IPS-18c (cell line): Measurements from ENCODE around the gene GNB1.
A peak's percentile ranks its signal among the peaks of the same experiment; 100 is the strongest.

Experiments
- H3K4me3 ChIP-seq: 2 replicates; pipeline ENCODE4 v1.7.0; 2013; ENCODE audit warnings: low read depth, mild to moderate bottlenecking, low read length, moderate library complexity; ENCODE audit not compliant: insufficient read depth
- H3K9me3 ChIP-seq: one replicate; pipeline ENCODE4 v1.6.1; 2013; ENCODE audit warnings: mild to moderate bottlenecking, low read length, moderate library complexity; ENCODE audit not compliant: control insufficient read depth, insufficient read depth

Gene GNB1

GRCh38 chr1:1925437-1926345 is 34.8 kb upstream of the GNB1 start:
- peaks cover 8% of the 10 kb centered on the region for H3K9me3 ChIP-seq

DNA sequence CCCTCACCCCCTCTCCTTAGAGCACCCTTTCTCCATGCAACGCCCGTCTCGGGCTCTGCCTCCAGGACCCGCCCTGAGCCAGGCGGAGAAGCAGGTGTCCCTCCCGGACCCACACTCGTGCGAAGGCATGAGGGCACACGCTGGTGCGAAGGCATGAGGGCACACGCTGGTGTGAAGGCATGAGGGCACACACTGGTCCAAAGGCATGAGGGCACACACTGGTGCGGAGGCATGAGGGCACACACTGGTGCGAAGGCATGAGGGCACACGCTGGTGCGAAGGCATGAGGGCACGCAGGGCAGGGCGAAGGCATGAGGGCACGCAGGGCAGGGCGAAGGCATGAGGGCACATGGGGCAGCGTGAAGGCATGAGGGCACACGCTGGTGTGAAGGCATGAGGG is 34.0 kb upstream of the GNB1 start:
- no peak overlapping the region for H3K4me3 ChIP-seq
- H3K9me3 ChIP-seq, result peaks cover 8% of the 10 kb centered on the region

More at GRCh38 chr1:1925437-1926345, 34.8 kb upstream of the GNB1 start:
- no peak overlapping the region for H3K4me3 ChIP-seq

- H3K4me3 ChIP-seq, result no peak overlapping the region
Observed at GRCh38 chr1:1924386-1924785, 33.5 kb upstream of the GNB1 start.

GRCh38 chr1:1922956-1923833 is 32.3 kb upstream of the GNB1 start:
- Histone ChIP-seq H3K4me3 (no peak overlapping the region), H3K9me3 (peaks cover 4% of the 10 kb centered on the region)

More at GRCh38 chr1:1924386-1924785, 33.5 kb upstream of the GNB1 start:
- peaks cover 8% of the 10 kb centered on the region for H3K9me3 ChIP-seq

DNA sequence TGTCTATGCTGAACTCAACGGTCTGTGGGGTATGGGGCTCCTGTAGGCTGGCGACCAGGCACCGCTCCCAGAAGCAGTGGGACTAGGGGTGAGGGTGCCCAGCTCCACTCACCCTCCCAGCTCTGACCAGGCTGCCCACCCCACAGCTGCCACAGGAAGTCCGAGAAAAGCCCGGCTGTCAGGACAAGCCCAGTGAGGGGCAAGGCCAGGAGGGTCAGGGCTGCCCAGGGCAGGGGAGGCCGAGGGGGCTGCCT is 31.7 kb upstream of the GNB1 start:
- H3K9me3 ChIP-seq, result peaks cover 4% of the 10 kb centered on the region
- no peak overlapping the region for H3K4me3 ChIP-seq

DNA sequence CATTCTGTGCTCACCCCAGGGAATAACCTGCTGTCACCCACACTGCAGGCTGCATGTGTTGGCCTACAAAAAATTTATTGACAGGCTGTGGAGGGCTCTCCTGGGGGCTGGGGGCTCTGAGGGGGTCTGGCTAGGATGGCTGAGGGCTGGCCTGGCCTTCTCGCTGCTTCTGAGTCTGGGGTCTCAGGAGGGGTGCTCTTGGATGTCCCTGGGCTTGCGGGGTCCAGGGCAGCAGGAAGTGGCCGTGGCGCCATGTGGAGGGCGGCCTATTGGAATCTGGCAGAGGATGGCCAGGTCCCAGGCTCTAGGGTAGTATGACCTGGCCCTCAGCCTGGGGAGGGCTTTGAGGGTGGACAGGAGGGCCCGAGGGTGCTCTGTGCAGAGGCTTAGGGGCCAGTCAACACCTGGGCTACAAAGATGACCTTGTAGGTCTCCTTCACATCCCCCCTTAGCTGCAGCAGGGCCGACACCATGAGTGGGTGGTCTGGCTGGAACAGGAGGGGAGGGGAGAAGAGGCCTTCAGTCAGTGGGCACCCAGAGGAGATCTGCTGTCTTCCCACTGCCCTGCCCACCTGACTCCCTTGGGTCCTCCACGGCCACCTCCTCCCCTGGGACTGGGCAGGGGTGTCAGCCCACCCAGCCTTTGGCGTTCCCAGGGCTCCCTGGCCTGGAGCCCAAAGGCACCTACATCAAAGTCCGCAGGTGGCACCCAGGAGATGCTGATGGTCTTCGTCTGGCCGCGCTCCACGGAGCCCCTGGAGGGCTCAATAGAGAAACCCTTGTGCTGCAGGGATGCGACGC is 31.2 kb upstream of the GNB1 start:
- H3K9me3 ChIP-seq, result peaks cover 3% of the 10 kb centered on the region
- H3K4me3 ChIP-seq, result no peak overlapping the region

DNA sequence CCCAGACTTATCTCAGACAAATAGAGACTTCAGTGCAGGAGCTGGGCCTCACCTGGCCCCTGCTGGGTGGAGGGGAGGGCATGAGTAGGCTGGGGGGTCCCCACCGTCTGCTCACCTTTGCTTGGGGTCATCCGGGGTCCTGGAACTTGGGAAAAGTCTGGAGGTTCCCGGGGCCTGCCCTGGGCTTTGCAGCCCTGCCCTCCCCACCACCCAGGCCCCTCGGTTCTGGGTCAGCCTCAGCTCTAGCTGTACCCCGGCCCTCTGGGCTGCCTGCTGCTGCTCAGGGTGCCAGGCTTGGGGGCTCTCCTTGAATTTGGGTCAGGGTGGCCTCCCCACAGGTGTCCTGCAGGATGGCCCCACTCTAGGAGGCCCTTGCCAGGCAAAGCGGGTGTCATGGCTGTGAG is 30.6 kb upstream of the GNB1 start:
- Histone ChIP-seq H3K9me3 (no peaks in the 10 kb centered on the region), H3K4me3 (no peak overlapping the region)

- H3K4me3 ChIP-seq, result no peak overlapping the region
Observed at GRCh38 chr1:1920608-1921458, 29.9 kb upstream of the GNB1 start.

GRCh38 chr1:1920057-1920607 is 29.2 kb upstream of the GNB1 start:
- Histone ChIP-seq H3K4me3 (peak overlapping the region; percentile 44; the same call in 1 of the 2 replicates), H3K9me3 (no peaks in the 10 kb centered on the region)

More at GRCh38 chr1:1920608-1921458, 29.9 kb upstream of the GNB1 start:
- H3K9me3 ChIP-seq, result no peaks in the 10 kb centered on the region

DNA sequence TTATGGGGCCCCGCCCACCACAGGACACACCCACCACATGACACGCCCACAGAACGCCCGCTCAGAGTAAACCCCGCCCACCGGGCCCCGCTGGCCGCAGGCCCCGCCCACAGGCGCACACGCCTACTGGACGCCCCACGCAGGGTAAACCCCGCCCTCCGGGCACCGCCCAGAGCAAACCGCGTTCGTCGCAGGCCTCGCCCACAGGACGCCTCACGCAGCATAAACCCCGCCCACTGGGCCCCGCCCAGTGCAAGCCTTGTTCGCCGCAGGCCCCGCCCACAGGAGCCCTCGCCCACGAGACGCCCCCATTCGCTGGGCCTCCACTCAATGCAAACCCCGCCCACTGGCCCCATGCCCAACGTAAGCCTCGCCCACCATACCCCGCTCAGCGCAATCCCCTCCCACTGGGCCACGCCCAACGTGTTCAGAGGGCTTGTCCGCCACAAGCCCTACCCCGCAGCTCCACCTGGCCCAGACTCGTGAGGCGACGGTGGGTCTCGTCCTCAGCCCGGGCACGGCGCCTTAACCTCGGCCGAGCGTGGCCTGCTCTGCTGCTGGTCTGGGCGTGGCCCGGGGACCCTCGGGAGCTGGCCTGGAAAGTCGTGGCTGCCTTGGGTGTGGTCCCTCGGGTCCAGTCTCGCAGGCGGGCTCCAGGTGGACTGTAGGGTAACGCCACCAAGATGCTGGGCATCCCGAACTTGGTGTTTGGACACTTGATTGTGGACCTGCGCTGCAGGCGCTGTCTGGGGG is 28.6 kb upstream of the GNB1 start:
- Histone ChIP-seq H3K4me3 (peak overlapping the region; percentile 65; the same call in 1 of the 2 replicates), H3K9me3 (no peaks in the 10 kb centered on the region)

DNA sequence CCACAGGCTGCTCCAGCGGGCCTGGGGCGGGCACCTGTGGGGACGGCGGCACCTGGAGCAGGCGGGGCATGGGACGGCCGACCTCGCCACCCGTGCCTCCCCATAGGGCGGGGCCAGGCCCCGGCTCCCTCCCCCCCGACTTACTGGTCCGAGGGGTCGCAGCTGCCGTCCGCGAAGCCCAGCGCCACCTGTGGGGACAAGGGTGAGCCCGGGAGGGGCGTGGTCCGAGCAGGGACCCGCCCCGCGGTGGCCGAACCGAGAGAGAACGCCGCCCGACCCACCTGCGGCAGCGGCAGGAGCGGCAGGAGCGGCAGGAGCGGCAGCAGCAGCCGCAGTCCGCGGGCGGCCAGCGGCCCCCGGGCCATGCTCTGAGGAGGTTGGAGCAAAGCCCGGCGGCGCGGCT is 28.0 kb upstream of the GNB1 start, which contains the start of gene TMEM52:
TSS of gene TMEM52 (minus strand) at position 379 of the 403 bp plus-strand sequence. CDS start at position 365, 14 bp downstream.
- Histone ChIP-seq H3K9me3 (no peaks in the 10 kb centered on the region), H3K4me3 (peak within 1 kb of the TSS; percentile 65)

- peak overlapping the region; percentile 65 for H3K4me3 ChIP-seq
- H3K9me3 ChIP-seq, result no peaks in the 10 kb centered on the region
Observed at GRCh38 chr1:1917995-1918900, 27.4 kb upstream of the GNB1 start.

DNA sequence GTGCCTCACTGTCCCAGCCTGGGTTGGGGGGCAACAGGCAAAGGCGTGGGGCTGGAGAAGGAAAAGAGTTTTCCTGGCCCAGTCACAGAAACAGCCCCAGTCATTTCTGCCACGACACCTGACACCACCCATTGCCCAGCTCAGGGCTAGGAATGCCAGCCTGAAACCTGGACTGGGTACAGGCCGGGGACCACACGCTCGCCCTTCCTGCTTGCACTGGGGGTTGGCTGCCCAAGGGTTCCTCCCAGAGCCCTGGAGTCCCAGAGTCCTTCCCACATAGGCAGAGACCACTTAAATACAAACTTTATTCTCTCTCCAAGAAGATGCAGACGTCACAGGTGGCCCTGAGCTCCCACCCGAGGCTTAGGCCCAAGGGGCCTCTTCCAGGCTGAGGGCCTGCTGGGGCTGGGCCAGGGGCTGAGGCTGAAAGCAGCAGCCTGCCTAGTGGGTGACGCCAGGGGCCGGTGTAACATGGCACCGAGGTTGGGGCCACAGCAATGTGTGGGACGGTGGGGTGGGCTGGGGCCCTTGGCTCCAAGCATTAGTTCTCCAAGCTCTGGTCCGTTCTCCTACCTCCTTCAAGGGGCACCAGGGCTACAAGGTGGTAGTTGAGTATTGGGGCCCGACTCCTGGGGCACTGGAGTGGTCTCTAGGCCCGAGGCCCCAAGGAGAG is 26.6 kb upstream of the GNB1 start:
- Histone ChIP-seq H3K9me3 (no peaks in the 10 kb centered on the region), H3K4me3 (no peak overlapping the region)

DNA sequence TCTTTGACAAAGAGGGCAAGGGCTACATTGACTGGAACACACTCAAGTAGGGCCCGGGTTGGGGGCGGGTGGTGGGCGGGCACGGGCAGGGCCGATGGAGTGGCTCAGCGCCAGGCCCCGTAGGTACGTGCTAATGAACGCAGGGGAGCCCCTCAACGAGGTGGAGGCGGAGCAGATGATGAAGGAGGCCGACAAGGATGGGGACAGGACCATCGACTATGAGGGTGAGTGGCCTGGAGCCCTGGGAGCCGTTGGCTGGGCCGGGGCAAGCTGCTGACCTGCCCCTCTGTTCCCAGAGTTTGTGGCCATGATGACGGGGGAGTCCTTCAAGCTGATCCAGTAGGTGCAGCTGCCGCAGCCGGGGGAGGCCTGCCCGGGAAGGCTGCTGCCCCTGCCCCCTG is 26.0 kb upstream of the GNB1 start:
- H3K4me3 ChIP-seq, result no peak overlapping the region

More for the DNA sequence above, 26.0 kb upstream of the GNB1 start:
- no peaks in the 10 kb centered on the region for H3K9me3 ChIP-seq
